ENCODE measurements around the gene MARCHF3.

MARCHF3 gene

DNA sequence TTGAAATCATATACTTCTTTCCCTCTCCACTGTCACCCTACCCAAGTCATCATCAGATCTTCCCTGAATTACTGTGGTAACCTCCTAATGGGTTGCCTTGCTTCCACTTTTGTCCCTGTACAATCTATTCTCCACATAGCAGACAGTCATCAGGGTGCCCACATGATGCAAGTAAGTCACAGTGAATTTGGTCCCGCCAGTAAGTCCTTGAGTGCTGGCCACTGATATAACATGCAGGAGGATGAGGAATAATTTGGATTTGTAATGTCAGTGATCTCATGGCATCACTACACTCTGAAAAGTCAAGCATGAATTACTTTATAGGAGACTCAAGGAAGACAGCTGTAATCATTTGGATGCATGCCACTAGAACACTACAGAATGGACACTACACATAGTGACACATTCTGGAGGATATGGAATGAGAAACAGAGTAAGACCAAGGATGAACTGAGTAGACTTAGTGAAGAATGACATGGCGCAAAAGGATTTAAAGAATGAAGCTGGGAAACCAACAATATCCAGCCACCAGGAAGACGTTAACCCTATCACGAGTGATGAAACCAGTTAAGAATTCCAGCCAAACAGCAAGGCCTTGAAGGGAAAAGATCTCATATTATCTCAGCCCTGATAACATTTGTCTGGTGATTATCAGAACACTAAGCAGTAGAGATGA lies 28.6 kb downstream of the MARCHF3 start:
- 0 out of 2 replicates have a peak, but pooled peaks cover 3% of the 10 kb centered on the region for H3K4me1 ChIP-seq (ENCODE audit: insufficient read depth, low read length)
- no peak overlapping the region for H3K9ac ChIP-seq (ENCODE audit: low read depth, low read length)
- H3K4me3 ChIP-seq (ENCODE audit: low read length) = no peak overlapping the region
- H3K27ac ChIP-seq (ENCODE audit: low read depth, low read length) = no peak overlapping the region
- no peaks in the 10 kb centered on the region for H3K27me3 ChIP-seq (ENCODE audit: insufficient read depth, low read length)
- no peaks in the 10 kb centered on the region for H3K9me3 ChIP-seq (ENCODE audit: insufficient read depth, low read depth, low read length)
- 89% methylated on average over 4 of the region's 4 CpGs for WGBS
- no peaks in the 10 kb centered on the region for H3K36me3 ChIP-seq (ENCODE audit: insufficient read depth, low read length)

GRCh38 chr5:126998895-126999570 lies 31.3 kb downstream of the MARCHF3 start:
- Histone ChIP-seq H3K9me3 (ENCODE audit: insufficient read depth, low read depth, low read length) (no peaks in the 10 kb centered on the region), H3K4me1 (ENCODE audit: insufficient read depth, low read length) (0 out of 2 replicates have a peak, but pooled peaks cover 3% of the 10 kb centered on the region), H3K27ac (ENCODE audit: low read depth, low read length) (no peak overlapping the region), H3K4me3 (ENCODE audit: low read length) (no peak overlapping the region), H3K9ac (ENCODE audit: low read depth, low read length) (no peak overlapping the region), H3K27me3 (ENCODE audit: insufficient read depth, low read length) (no peaks in the 10 kb centered on the region), H3K36me3 (ENCODE audit: insufficient read depth, low read length) (no peaks in the 10 kb centered on the region)
- 91% methylated on average over 3 of the region's 3 CpGs for WGBS

- no peak overlapping the region for H3K27ac ChIP-seq (ENCODE audit: low read depth, low read length)
- 0 out of 2 replicates have a peak, but pooled peaks cover 3% of the 10 kb centered on the region for H3K4me1 ChIP-seq (ENCODE audit: insufficient read depth, low read length)
- H3K4me3 ChIP-seq (ENCODE audit: low read length) = no peak overlapping the region
- H3K27me3 ChIP-seq (ENCODE audit: insufficient read depth, low read length) = no peaks in the 10 kb centered on the region
- no peak overlapping the region for H3K9ac ChIP-seq (ENCODE audit: low read depth, low read length)
- WGBS = 57% methylated on average over 2 of the region's 2 CpGs
- no peaks in the 10 kb centered on the region for H3K9me3 ChIP-seq (ENCODE audit: insufficient read depth, low read depth, low read length)
- H3K36me3 ChIP-seq (ENCODE audit: insufficient read depth, low read length) = no peaks in the 10 kb centered on the region
Observed at GRCh38 chr5:126998201-126998631, 32.1 kb downstream of the MARCHF3 start.

DNA sequence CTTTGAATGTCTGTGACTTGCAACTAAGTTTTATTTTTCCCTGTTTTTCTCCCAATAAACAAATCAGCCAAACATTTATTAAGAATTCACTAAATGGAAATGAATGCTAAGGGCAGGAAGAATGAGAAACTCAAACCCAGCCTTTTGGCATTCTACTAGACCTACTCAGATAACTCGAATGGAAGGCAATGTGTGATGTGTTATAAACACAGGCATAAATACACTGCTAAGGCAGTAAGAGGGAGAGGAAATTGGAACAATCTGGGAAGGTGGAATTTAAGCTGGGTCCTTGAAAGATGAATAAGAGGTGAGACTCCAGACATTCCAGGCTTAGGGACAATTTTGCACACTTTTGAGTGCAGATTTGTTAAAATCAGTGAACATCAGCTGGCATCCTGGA lies 34.7 kb downstream of the MARCHF3 start:
- no peaks in the 10 kb centered on the region for H3K9me3 ChIP-seq (ENCODE audit: insufficient read depth, low read depth, low read length)
- no peak overlapping the region for H3K4me3 ChIP-seq (ENCODE audit: low read length)
- no peaks in the 10 kb centered on the region for H3K27me3 ChIP-seq (ENCODE audit: insufficient read depth, low read length)
- no peak overlapping the region for H3K27ac ChIP-seq (ENCODE audit: low read depth, low read length)
- H3K36me3 ChIP-seq (ENCODE audit: insufficient read depth, low read length) = no peaks in the 10 kb centered on the region
- 100% methylated on average over 1 of the region's 1 CpG for WGBS
- H3K9ac ChIP-seq (ENCODE audit: low read depth, low read length) = no peak overlapping the region
- 0 out of 2 replicates have a peak, but pooled peaks cover 3% of the 10 kb centered on the region for H3K4me1 ChIP-seq (ENCODE audit: insufficient read depth, low read length)

DNA sequence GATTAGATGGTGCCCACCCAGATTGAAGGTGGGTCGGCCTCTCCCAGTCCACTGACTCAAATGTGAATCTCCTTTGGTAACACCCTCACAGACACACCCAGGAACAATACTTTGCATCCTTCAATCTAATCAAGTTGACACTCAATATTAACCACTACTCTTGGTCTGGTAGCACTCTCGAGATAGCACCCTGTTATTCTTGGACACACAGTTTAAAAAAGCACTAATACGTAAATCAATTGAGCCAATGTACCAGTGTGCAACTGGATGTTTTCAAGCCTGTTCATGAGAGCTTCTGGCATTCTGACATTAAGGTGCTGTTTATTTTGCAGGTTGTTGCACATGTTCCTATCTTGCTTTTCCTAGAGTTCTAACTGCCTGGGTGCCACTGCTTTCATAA lies 35.3 kb downstream of the MARCHF3 start:
- H3K4me3 ChIP-seq (ENCODE audit: low read length) = no peak overlapping the region
- H3K4me1 ChIP-seq (ENCODE audit: insufficient read depth, low read length) = 0 out of 2 replicates have a peak, but pooled peaks cover 3% of the 10 kb centered on the region
- H3K27ac ChIP-seq (ENCODE audit: low read depth, low read length) = no peak overlapping the region
- H3K36me3 ChIP-seq (ENCODE audit: insufficient read depth, low read length) = no peaks in the 10 kb centered on the region
- H3K9ac ChIP-seq (ENCODE audit: low read depth, low read length) = no peak overlapping the region
- no peaks in the 10 kb centered on the region for H3K9me3 ChIP-seq (ENCODE audit: insufficient read depth, low read depth, low read length)
- no peaks in the 10 kb centered on the region for H3K27me3 ChIP-seq (ENCODE audit: insufficient read depth, low read length)
- WGBS = 91% methylated on average over 3 of the region's 3 CpGs

- H3K9me3 ChIP-seq (ENCODE audit: insufficient read depth, low read depth, low read length) = no peaks in the 10 kb centered on the region
- H3K27ac ChIP-seq (ENCODE audit: low read depth, low read length) = no peak overlapping the region
- no peaks in the 10 kb centered on the region for H3K27me3 ChIP-seq (ENCODE audit: insufficient read depth, low read length)
- no peaks in the 10 kb centered on the region for H3K36me3 ChIP-seq (ENCODE audit: insufficient read depth, low read length)
- H3K9ac ChIP-seq (ENCODE audit: low read depth, low read length) = no peak overlapping the region
- 0 out of 2 replicates have a peak, but pooled peaks cover 3% of the 10 kb centered on the region for H3K4me1 ChIP-seq (ENCODE audit: insufficient read depth, low read length)
- WGBS = 93% methylated on average over 3 of the region's 4 CpGs
- no peak overlapping the region for H3K4me3 ChIP-seq (ENCODE audit: low read length)
Observed at GRCh38 chr5:126994485-126994884, 35.9 kb downstream of the MARCHF3 start.

- no peak overlapping the region for H3K4me3 ChIP-seq (ENCODE audit: low read length)
- H3K27ac ChIP-seq (ENCODE audit: low read depth, low read length) = peak overlapping the region; percentile 47; the same call in 1 of the 2 replicates
- 72% methylated on average over 3 of the region's 3 CpGs for WGBS
- no peaks in the 10 kb centered on the region for H3K36me3 ChIP-seq (ENCODE audit: insufficient read depth, low read length)
- no peaks in the 10 kb centered on the region for H3K27me3 ChIP-seq (ENCODE audit: insufficient read depth, low read length)
- H3K9ac ChIP-seq (ENCODE audit: low read depth, low read length) = 0 out of 2 replicates have a peak overlapping the region, but pooled peaks have one; percentile 9
- H3K9me3 ChIP-seq (ENCODE audit: insufficient read depth, low read depth, low read length) = no peaks in the 10 kb centered on the region
- peaks cover 15% of the 10 kb centered on the region for H3K4me1 ChIP-seq (ENCODE audit: insufficient read depth, low read length)
Observed at GRCh38 chr5:126988021-126988569, 42.3 kb downstream of the MARCHF3 start.

GRCh38 chr5:126987271-126987899 lies 43.0 kb downstream of the MARCHF3 start:
- Histone ChIP-seq H3K9me3 (ENCODE audit: insufficient read depth, low read depth, low read length) (no peaks in the 10 kb centered on the region), H3K9ac (ENCODE audit: low read depth, low read length) (no peak overlapping the region), H3K4me1 (ENCODE audit: insufficient read depth, low read length) (peaks cover 15% of the 10 kb centered on the region), H3K36me3 (ENCODE audit: insufficient read depth, low read length) (no peaks in the 10 kb centered on the region), H3K4me3 (ENCODE audit: low read length) (no peak overlapping the region), H3K27ac (ENCODE audit: low read depth, low read length) (no peak overlapping the region), H3K27me3 (ENCODE audit: insufficient read depth, low read length) (no peaks in the 10 kb centered on the region)
- WGBS = 83% methylated on average over 3 of the region's 4 CpGs

GRCh38 chr5:126984632-126985031 lies 45.7 kb downstream of the MARCHF3 start:
- no peak overlapping the region for H3K27ac ChIP-seq (ENCODE audit: low read depth, low read length)
- H3K4me3 ChIP-seq (ENCODE audit: low read length) = no peak overlapping the region
- WGBS = 91% methylated on average over 1 of the region's 2 CpGs
- H3K27me3 ChIP-seq (ENCODE audit: insufficient read depth, low read length) = no peaks in the 10 kb centered on the region
- H3K9me3 ChIP-seq (ENCODE audit: insufficient read depth, low read depth, low read length) = no peaks in the 10 kb centered on the region
- no peak overlapping the region for H3K9ac ChIP-seq (ENCODE audit: low read depth, low read length)
- H3K4me1 ChIP-seq (ENCODE audit: insufficient read depth, low read length) = peaks cover 15% of the 10 kb centered on the region
- H3K36me3 ChIP-seq (ENCODE audit: insufficient read depth, low read length) = no peaks in the 10 kb centered on the region

DNA sequence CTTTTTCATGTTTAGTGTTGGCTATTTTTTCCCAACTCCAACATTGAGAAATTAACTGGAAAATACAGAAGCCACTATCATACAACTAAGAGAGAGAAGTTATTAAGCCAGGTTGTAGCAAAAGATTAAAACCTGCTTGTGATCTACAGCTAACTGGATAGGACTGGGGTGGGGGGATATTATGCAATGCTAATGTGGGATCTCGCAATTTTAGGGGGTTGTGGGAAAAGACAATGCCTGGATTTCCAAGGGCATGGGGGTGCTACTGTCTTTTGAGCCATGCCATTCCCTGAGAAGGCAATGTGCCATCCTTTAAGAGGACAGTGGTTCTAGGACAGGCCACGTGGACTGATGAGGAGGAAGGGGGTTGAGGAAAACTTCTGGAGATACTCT lies 46.5 kb downstream of the MARCHF3 start:
- H3K27me3 ChIP-seq (ENCODE audit: insufficient read depth, low read length) = no peaks in the 10 kb centered on the region
- no peaks in the 10 kb centered on the region for H3K36me3 ChIP-seq (ENCODE audit: insufficient read depth, low read length)
- 94% methylated on average over 2 of the region's 2 CpGs for WGBS
- H3K4me1 ChIP-seq (ENCODE audit: insufficient read depth, low read length) = peaks cover 18% of the 10 kb centered on the region
- no peaks in the 10 kb centered on the region for H3K9me3 ChIP-seq (ENCODE audit: insufficient read depth, low read depth, low read length)
- no peak overlapping the region for H3K4me3 ChIP-seq (ENCODE audit: low read length)
- no peak overlapping the region for H3K27ac ChIP-seq (ENCODE audit: low read depth, low read length)
- H3K9ac ChIP-seq (ENCODE audit: low read depth, low read length) = no peak overlapping the region

Data from HUES64 (cell line).